H4 (cell line): ENCODE measurements around the gene ZNF296. TPM values are rescaled to one million over a fixed set of nuclear protein-coding genes. Genes with fewer than 3 reads are reported as not detected.

Experiments used
- DNase-seq: peaks from one replicate; pipeline ENCODE4 v3.0.0-alpha.2; 2015; ENCODE audit warnings: low spot score
- total RNA-seq: library from RNA; depleted of rRNA; stranded (reverse); fragments of >200 nt; shearing (Covaris generic); gene quantifications from 2 replicates; pipeline ENCODE4 v1.2.3, GENCODE V29; 2014

ZNF296 gene
- total RNA-seq, 1 experiment from 2014 or later = not detected

DNA sequence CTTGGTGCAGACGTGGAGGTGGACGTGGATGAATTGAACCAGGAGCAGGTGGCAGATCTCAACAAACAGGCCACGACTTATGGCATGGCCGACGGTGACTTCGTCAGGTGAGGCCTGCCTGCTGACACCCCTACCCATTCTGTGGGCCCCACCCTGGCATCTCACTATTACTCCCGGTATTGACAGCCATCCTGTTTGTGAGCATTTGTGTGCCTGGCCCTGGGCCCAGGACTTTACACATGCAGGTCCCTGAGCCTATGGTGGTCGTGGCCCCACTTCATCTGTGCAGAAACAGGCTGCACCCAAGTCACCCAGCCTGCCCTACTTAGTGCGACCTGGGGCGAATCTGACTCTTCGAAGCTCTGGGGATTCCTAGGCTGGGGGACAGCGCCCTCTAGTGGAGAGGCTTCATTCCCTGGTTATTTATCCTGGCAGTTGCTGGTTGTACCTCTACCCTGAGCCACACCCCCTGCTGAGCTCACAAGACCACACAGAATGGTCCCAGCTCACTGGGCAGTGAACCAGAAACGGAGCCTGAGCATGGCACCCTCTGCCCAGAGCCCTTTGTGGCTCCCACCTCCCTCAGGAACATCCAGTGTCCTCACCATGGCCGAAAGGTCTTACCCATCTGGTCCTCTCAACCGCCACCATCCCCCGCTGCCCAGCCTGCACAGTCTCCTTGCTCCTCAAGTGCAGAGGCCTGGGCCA is 16.9 kb downstream of the ZNF296 start:
- DNase-seq = peak; percentile 36

GRCh38 chr19:45058622-45059159 is 17.6 kb downstream of the ZNF296 start:
- DNase-seq = no peak

GRCh38 chr19:45057444-45057843 is 18.8 kb downstream of the ZNF296 start:
- DNase-seq = no peak

- no peak for DNase-seq
Observed at GRCh38 chr19:45056831-45057230, 19.4 kb downstream of the ZNF296 start.

DNA sequence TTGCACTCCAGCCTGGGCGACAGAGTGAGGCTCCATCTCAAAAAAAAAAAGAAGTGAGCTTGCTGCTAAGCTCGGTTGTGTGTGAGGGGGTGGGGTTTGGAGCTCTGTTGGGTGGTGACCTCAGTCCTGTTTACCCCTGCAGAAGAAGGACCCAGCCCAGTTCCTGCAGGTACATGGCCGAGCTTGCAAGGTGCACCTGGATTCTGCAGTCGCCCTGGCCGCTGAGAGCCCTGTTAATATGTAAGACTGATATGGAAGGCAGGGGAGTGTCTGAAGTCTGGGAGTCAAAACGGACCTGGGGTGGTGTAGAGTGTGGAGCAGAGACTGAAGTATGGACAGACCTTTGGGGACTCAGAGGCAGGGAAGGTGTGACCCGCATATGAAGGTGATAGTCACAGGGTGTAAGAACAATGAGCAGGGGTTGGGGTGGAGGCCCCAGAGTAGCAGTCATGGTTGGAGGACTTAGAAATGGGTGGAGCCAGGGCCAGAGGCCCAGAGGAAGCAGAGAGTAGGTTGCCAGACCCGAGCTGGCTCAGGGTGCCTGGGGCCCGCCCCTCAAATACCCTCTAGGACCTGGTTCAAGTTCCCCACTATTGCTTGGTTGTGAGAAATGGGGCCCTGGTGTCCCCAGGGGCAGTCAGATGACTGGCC is 24.2 kb downstream of the ZNF296 start:
- no peak for DNase-seq

GRCh38 chr19:45050036-45050435 is 26.2 kb downstream of the ZNF296 start:
- DNase-seq = no peak

DNA sequence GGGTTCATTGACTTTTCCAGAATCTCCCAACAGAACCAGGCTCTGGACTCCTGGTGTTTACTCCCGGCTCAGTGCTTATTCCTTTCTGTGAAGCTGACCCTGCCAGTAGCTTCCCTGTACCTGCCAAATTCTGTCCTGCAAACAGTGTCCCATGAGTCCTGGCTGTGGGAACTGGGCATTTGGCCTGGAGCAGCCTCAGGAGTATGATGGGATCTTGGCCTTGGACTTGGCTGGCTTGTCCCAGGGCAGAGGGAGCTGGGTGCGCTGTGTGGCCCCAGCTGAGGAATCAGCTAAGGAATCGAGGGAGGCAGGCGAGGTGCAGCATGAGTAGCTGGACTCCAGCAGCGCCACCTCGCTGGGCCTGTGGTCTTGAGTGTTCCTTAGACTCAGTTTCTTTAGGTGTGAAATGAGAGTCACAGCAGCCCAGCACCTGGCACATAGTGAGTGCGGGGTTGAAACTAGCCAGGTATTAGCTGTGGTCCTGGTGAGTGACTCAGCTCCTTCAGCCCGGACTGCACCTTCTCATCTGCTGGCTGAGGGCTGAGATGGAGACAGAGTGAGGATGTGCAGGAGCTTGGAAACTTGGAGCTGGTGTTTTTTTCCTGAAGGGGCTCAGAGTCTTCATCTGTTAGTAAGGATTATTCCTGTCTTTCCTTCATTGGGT is 27.1 kb downstream of the ZNF296 start:
- DNase-seq = no peak

GRCh38 chr19:45047188-45047797 is 29.0 kb downstream of the ZNF296 start:
- no peak for DNase-seq

DNA sequence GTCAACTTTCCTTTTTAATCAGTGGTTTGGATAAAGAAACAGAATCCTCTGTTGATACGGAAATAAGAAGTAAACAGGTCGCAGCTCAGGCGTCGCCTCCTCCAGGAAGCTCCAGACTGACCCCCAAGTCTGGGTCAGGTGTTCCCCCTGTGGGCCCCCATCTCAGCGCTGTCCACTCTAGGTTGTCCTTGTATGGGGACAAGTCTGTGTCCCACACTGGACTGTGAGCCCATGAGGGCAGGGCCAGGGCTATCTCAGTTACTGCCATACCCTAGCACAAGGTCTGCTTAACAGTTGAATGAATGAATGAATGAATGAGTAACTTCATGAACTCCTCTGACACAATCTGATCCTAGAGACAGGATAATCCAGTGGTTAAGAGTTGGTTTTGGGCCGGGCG is 29.9 kb downstream of the ZNF296 start:
- no peak for DNase-seq

DNA sequence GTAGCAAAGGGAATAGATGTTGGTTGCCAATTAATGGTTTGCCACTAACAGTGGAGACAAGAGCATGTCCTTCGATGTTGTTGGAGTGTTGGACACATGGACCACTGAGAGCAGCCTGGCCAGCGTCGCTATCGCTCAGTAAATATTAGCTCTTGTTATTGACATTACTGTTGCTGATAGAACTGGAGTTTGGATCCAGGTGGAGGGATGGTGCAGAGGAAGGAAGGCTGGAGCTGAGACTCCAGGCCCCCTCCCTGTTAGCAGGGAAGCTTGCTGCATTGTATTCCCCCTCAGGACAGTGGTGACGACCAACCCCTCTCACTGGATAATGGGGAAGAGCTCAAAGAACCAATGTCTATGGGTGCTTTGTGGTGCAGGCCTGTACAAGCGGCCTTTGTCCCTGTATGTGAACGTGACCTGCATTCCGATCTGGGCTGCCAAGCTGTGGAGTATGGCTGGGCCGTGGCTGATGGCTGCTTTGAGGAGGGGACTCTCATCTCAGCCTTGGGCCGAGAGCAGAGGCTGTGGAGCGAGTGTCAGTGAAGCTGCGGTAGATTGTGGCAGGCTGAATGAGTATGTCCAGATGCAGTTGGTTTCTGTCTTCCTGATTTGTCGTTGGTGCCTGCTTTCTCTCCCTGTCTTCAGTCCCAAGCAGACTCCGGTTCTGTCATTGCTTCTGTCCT is 30.5 kb downstream of the ZNF296 start:
- DNase-seq = no peak

DNA sequence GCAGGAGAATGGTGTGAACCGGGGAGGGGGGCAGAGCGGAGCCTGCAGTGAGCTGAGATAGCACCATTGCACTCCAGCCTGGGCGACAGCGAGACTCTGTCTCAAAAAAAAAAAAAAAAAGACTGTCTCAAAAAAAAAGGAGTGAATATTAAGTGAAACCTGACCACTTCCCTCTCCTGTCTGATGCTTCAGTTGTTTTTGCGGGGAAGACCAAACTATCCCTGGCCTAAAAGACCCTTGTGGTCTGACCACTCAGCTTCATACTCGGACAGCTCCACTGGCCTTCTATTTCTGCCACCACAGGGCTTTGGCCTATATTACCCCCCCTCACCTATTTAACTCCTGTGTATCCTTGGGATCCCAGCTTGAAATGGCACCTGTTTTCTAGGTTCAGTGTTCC is 35.2 kb downstream of the ZNF296 start:
- no peak for DNase-seq

DNA sequence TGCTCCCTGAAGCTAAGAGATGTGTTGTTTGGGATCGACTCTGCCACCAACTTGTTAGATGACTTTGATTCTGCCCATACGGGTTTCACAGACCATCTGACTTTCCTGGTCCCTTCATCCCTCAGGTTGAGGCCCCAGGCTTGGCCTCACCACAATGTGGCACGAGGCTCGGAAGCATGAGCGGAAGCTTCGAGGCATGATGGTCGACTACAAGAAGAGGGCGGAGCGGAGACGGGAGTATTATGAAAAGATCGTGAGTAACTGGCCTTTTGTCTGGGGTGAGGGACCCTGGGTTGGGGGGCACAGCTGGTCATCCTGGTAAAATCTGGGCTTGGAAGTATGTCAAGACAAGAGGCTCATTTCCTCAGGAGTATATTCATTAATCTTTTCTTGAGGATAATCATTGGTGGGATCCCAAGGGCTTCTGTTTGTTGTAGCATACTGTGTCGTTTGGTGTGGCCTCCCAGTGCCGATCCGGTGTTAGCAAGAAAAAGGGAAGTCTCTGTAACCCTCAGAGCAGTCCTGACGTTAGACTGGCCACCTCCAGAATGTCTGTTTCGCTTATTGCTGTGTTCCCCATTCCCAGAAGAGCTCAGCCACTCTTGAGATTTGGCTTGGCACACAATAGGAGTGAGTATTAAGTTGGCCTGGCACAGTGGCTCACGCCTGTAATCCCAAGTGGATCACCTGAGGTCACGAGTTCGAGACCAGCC is 36.1 kb downstream of the ZNF296 start:
- no peak for DNase-seq

GRCh38 chr19:45038931-45039893 is 37.1 kb downstream of the ZNF296 start, which contains the start of gene CLASRP:
CLASRP (plus strand) TSS chr19:45039045; CDS start chr19:45040213, 1,168 bp downstream.
- peak; percentile 69 for DNase-seq

- no peak for DNase-seq
Observed at GRCh38 chr19:45037393-45038169, 38.7 kb downstream of the ZNF296 start.

GRCh38 chr19:45035755-45036154 is 40.5 kb downstream of the ZNF296 start:
- DNase-seq = no peak

DNA sequence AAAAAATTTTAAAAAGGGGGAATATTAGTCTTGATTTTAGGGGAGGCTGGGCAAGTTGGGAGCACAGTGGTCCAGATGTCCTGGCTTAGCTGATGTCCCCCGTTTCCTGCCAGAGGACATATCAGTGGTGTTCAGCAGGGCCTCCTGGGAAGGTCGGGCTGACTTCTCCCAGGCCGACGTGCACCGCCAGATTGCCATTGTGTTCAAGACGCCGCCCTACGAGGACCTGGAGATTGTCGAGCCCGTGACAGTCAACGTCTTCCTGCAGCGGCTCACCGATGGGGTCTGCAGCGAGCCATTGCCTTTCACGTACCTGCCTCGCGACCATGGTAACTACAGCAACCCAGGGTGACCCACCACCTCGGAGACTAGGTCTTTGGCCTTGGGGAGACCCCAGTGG is 43.9 kb downstream of the ZNF296 start:
- no peak for DNase-seq

DNA sequence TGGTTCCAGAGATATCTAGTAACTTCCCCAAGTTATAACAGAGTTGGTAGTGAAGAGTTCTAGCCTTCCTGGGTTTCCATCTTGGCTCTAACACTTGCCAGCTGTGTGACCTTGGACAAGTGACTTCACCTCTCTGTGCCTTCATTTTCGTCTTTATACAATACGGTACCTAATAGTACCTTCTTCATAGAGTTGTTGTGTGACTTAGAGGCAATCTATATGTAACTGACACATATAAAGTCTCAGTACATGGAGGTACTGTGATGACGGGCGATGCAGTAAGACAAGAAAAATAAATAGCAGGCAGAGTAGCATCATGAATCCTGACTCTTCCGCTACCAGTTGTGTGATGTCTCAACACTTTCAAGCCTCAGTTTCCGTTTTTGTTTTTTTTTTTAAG is 45.5 kb downstream of the ZNF296 start:
- no peak for DNase-seq

DNA sequence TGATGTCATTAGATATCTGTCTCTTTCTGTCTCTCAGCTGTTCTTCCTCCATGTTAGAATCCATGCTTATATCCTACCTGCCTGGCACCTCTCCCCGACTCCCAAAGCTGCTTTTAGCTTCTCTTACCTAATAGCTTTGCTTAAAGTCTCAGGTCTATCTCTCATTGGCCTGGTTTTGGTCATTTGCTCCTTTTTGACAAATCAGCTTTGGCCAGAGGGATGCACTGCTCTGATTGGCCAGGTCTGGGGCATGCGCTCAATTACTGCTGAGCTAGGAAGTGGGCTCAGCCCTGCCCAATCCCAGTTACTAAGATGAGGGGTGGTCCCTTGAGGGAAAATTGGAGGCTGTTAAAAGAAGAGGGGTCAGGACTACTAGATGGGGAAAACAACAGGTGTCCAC is 48.9 kb downstream of the ZNF296 start:
- no peak for DNase-seq

- no peak for DNase-seq
Observed at GRCh38 chr19:45025264-45025663, 51.0 kb downstream of the ZNF296 start.
